ENCODE data around the gene MOGAT1.

DNA sequence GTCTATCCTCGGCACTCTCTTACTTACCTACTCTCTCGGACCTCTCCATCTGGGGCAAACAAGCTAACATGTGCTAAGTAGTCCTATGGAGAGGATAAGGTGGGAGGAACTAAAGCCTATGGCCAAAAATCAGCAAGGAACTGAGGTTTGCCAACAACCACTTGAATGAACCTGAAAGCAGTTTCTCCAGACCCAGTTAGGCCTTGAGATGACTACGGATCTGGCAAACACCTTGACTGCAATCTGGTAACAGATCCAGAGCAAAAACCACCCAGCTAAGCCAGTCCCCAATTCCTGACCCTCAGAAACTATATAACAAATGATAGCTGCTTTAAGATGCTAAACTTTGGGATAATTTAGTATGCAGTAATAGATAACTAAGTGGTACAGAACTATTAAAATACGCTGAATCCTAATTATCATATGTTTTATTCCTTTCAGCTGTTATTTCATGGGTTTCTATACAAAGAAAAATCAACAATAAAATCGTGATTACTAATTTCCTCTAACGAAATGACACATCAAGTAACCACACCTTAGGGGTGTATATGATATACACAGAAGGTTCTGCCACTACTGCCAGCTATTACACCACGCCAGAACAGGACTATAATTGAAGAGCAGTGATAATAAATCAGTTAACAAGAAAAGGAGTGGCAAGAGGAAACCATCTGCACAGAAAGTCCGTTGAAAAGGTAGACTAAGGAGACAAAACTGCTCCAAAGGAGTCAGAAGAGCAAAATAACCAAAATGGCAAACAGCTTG is 18.8 kb upstream of the MOGAT1 start:
- TF ChIP-seq, protein P1, sequence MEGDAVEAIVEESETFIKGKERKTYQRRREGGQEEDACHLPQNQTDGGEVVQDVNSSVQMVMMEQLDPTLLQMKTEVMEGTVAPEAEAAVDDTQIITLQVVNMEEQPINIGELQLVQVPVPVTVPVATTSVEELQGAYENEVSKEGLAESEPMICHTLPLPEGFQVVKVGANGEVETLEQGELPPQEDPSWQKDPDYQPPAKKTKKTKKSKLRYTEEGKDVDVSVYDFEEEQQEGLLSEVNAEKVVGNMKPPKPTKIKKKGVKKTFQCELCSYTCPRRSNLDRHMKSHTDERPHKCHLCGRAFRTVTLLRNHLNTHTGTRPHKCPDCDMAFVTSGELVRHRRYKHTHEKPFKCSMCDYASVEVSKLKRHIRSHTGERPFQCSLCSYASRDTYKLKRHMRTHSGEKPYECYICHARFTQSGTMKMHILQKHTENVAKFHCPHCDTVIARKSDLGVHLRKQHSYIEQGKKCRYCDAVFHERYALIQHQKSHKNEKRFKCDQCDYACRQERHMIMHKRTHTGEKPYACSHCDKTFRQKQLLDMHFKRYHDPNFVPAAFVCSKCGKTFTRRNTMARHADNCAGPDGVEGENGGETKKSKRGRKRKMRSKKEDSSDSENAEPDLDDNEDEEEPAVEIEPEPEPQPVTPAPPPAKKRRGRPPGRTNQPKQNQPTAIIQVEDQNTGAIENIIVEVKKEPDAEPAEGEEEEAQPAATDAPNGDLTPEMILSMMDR (tag by site-specific recombination; IDR thresholded peaks at IDR 0.05), result no peak
- TF ChIP-seq ZFP37 (tag by site-specific recombination; IDR thresholded peaks at IDR 0.05) (no peak), RBAK (tag by site-specific recombination; IDR thresholded peaks at IDR 0.05) (no peak), GFI1B (tag by site-specific recombination; IDR thresholded peaks at IDR 0.05) (no peak), ZNF169 (tag by site-specific recombination; IDR thresholded peaks at IDR 0.05) (no peak), TRIM28 (IDR thresholded peaks at IDR 0.05; ENCODE audit: borderline replicate concordance, low read length) (no peak), ZNF571 (tag by site-specific recombination; IDR thresholded peaks at IDR 0.05) (no peak)
- TF ChIP-seq, protein P2, sequence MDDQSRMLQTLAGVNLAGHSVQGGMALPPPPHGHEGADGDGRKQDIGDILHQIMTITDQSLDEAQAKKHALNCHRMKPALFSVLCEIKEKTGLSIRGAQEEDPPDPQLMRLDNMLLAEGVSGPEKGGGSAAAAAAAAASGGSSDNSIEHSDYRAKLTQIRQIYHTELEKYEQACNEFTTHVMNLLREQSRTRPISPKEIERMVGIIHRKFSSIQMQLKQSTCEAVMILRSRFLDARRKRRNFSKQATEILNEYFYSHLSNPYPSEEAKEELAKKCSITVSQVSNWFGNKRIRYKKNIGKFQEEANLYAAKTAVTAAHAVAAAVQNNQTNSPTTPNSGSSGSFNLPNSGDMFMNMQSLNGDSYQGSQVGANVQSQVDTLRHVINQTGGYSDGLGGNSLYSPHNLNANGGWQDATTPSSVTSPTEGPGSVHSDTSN (CRISPR knock-in tag; IDR thresholded peaks at IDR 0.05), result no peak

Measured in HEK293 (cell line).